Hepatocyte (in vitro differentiated cells): ENCODE measurements around the gene C8A. TPM values are rescaled to one million over a fixed set of nuclear protein-coding genes. Genes with fewer than 3 reads are reported as not detected.

ENCODE experiments used
- DNase-seq: peaks from one replicate; pipeline ENCODE4 v3.0.0-alpha.2; 2016; ENCODE audit warnings: low spot score
- H2AFZ ChIP-seq: fragments of 200-600 bp; sonication (generic); 2 replicates; pipeline ENCODE4 v1.6.0; 2016; ENCODE audit warnings: antibody characterized with exemption, mild to moderate bottlenecking
- H3K27ac ChIP-seq: fragments of 200-600 bp; sonication (generic); 2 replicates; pipeline ENCODE4 v1.5.1; 2016; ENCODE audit warnings: mild to moderate bottlenecking
- H3K27me3 ChIP-seq: fragments of 200-600 bp; sonication (generic); 2 replicates; pipeline ENCODE4 v1.6.1; 2016
- H3K36me3 ChIP-seq: fragments of 200-600 bp; sonication (generic); replicated peaks from 2 replicates; pipeline ENCODE4 v1.5.1; 2016; ENCODE audit warnings: low read depth; ENCODE audit not compliant: insufficient read depth
- H3K4me1 ChIP-seq: fragments of 200-600 bp; sonication (generic); 2 replicates; pipeline ENCODE4 v1.5.1; 2016; ENCODE audit warnings: mild to moderate bottlenecking, moderate library complexity; ENCODE audit not compliant: insufficient read depth
- H3K4me2 ChIP-seq: fragments of 200-600 bp; sonication (generic); 2 replicates; pipeline ENCODE4 v1.6.0; 2016
- H3K4me3 ChIP-seq: fragments of 200-600 bp; sonication (generic); 2 replicates; pipeline ENCODE4 v1.5.1; 2016; ENCODE audit warnings: mild to moderate bottlenecking
- H3K79me2 ChIP-seq: fragments of 200-600 bp; sonication (generic); 2 replicates; pipeline ENCODE4 v1.6.0; 2017; ENCODE audit warnings: mild to moderate bottlenecking
- H3K9me2 ChIP-seq: fragments of 200-600 bp; sonication (generic); replicated peaks from 2 replicates; pipeline ENCODE4 v1.6.0; 2017; ENCODE audit warnings: mild to moderate bottlenecking; ENCODE audit not compliant: insufficient read depth
- H3K9me3 ChIP-seq: fragments of 200-600 bp; sonication (generic); 2 replicates; pipeline ENCODE4 v1.5.1; 2016; ENCODE audit warnings: low read depth, mild to moderate bottlenecking
- H4K20me1 ChIP-seq: fragments of 200-600 bp; sonication (generic); 2 replicates; pipeline ENCODE4 v1.6.0; 2016; ENCODE audit warnings: mild to moderate bottlenecking; ENCODE audit not compliant: insufficient read depth, poor library complexity, severe bottlenecking
- EZH2 ChIP-seq: fragments of 200-600 bp; sonication (generic); IDR thresholded peaks from 2 replicates; pipeline ENCODE4 v1.6.1; 2016; ENCODE audit warnings: antibody characterized with exemption, mild to moderate bottlenecking, borderline replicate concordance
- EZH2phosphoT487 ChIP-seq: fragments of 200-600 bp; sonication (generic); IDR thresholded peaks from one replicate; pipeline ENCODE4 v1.6.1; 2018; ENCODE audit warnings: antibody characterized with exemption, mild to moderate bottlenecking, low read depth, moderate library complexity; ENCODE audit not compliant: unreplicated experiment, severe bottlenecking
- WGBS: methylation state at CpG from one replicate; pipeline ENCODE4 v1.1.6; 2016; ENCODE audit warnings: low lambda C conversion rate; ENCODE audit errors: missing lambda C conversion rate; 5-methylcytosine and 5-hydroxymethylcytosine counted together
- polyA plus RNA-seq: library from polyadenylated mRNA; unstranded; fragments of >200 nt; fragmentation: Nextera tagmentation; extraction: Ambion mirVana; gene quantifications from 2 replicates; pipeline ENCODE4 v1.2.1, GENCODE V29; 2016
- total RNA-seq: library from RNA; depleted of rRNA; stranded (reverse); fragments of >200 nt; gene quantifications from 2 replicates; pipeline ENCODE4 v1.2.3, GENCODE V29; 2014
- TF ChIP-seq, protein P1 (sequence below): fragments of 200-600 bp; sonication (generic); IDR thresholded peaks from 2 replicates; pipeline ENCODE4 v1.5.1; 2016; ENCODE audit warnings: antibody characterized with exemption, mild to moderate bottlenecking; ENCODE audit not compliant: poor library complexity

C8A gene
- total and polyA plus RNA-seq, 2 experiments from 2014 or later: 6.1 to 8.2 TPM

DNA sequence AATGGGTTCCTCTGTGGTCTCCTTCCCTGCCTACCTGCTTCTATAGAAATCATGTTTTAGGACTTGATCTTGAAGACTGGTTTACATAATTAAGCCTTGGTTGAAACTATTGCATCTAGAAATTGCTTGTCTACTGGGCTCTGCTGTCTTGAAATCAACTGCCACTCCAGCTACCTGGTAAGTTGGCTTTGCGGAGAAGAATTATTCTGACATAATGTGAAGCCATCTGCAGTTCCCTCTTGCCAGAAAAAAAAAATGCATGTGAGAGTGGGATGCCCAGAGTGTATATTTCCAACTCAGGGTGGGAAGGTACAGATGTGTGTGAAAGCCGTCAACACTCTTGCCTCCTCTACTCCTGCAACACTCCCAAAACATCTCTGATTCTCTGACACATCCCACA, 84.0 kb downstream of the C8A start:
- TF ChIP-seq EZH2: no peak
- TF ChIP-seq, protein P1, sequence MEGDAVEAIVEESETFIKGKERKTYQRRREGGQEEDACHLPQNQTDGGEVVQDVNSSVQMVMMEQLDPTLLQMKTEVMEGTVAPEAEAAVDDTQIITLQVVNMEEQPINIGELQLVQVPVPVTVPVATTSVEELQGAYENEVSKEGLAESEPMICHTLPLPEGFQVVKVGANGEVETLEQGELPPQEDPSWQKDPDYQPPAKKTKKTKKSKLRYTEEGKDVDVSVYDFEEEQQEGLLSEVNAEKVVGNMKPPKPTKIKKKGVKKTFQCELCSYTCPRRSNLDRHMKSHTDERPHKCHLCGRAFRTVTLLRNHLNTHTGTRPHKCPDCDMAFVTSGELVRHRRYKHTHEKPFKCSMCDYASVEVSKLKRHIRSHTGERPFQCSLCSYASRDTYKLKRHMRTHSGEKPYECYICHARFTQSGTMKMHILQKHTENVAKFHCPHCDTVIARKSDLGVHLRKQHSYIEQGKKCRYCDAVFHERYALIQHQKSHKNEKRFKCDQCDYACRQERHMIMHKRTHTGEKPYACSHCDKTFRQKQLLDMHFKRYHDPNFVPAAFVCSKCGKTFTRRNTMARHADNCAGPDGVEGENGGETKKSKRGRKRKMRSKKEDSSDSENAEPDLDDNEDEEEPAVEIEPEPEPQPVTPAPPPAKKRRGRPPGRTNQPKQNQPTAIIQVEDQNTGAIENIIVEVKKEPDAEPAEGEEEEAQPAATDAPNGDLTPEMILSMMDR: no peak
- no peak for TF ChIP-seq EZH2phosphoT487
- no peak overlapping the region for H3K4me2 ChIP-seq
- WGBS: 97% methylated on average over 2 of the region's 2 CpGs

DNA sequence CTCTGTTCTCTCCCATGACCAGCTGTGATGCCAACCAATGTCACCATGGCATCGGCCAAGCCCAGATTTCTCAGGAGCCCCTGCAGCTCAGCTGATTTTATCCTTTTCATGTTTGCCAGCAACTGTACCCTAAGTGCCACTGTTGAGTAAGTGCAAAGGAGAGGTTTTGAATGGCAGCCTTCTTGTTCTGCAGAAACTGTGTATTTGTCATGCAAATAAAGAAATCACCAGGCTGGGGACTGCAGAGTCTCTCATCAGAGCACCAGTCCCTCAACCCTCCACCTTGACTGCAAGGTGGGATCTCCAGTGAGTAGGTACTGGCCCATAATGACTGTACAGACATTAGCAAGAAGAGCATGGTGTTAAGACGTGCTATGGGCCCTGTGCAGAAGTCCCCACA, 84.6 kb downstream of the C8A start:
- no peaks in the 10 kb centered on the region for H3K9me2 ChIP-seq
- H3K36me3 ChIP-seq: no peaks in the 10 kb centered on the region
- no peak for DNase-seq
- H3K27me3 ChIP-seq: no peaks in the 10 kb centered on the region
- H3K9me3 ChIP-seq: no peaks in the 10 kb centered on the region
- no peaks in the 10 kb centered on the region for H3K79me2 ChIP-seq
- no peak for TF ChIP-seq EZH2
- TF ChIP-seq, protein P1: no peak
- TF ChIP-seq EZH2phosphoT487: no peak
- no peaks in the 10 kb centered on the region for H3K4me1 ChIP-seq
- H2AFZ ChIP-seq: no peak overlapping the region
- H4K20me1 ChIP-seq: no peaks in the 10 kb centered on the region
- H3K4me2 ChIP-seq: no peak overlapping the region
- 82% methylated on average over 2 of the region's 2 CpGs for WGBS
- H3K4me3 ChIP-seq: no peak overlapping the region
- H3K27ac ChIP-seq: no peak overlapping the region

More for the DNA sequence above, 84.0 kb downstream of the C8A start:
- Histone ChIP-seq H3K79me2 (no peaks in the 10 kb centered on the region), H3K9me2 (no peaks in the 10 kb centered on the region), H3K4me3 (no peak overlapping the region), H3K36me3 (no peaks in the 10 kb centered on the region), H3K27ac (no peak overlapping the region), H2AFZ (no peak overlapping the region), H3K9me3 (no peaks in the 10 kb centered on the region), H4K20me1 (no peaks in the 10 kb centered on the region), H3K27me3 (no peaks in the 10 kb centered on the region), H3K4me1 (no peaks in the 10 kb centered on the region)
- DNase-seq: no peak

DNA sequence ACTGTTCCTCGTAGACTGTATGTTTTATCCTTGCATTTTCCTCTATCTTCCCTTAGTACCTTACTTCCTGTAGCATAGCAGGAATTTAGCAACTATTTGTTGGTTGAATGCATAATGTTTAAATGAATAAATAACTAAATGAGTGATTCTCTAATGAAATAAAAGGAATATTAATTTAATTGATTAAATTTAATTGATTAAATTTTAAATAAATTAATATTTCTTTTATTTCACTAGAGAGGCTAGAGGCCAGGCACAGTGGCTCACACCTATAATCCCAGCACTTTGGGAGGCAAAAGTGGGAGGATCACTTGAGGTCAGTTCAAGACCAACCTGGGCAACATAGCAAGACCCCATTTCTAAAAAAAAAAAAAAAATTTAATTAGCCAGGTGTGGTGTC, 85.4 kb downstream of the C8A start:
- Histone ChIP-seq H3K4me3 (no peak overlapping the region), H3K9me2 (no peaks in the 10 kb centered on the region), H3K27me3 (no peaks in the 10 kb centered on the region), H3K9me3 (no peaks in the 10 kb centered on the region), H3K36me3 (no peaks in the 10 kb centered on the region), H2AFZ (no peak overlapping the region), H3K27ac (no peak overlapping the region), H3K4me2 (no peak overlapping the region), H3K79me2 (no peaks in the 10 kb centered on the region), H3K4me1 (no peaks in the 10 kb centered on the region), H4K20me1 (no peaks in the 10 kb centered on the region)
- DNase-seq: no peak
- TF ChIP-seq, protein P1: no peak
- TF ChIP-seq EZH2phosphoT487 (no peak), EZH2 (no peak)
- WGBS: 0% methylated on average over 1 of the region's 1 CpG

DNA sequence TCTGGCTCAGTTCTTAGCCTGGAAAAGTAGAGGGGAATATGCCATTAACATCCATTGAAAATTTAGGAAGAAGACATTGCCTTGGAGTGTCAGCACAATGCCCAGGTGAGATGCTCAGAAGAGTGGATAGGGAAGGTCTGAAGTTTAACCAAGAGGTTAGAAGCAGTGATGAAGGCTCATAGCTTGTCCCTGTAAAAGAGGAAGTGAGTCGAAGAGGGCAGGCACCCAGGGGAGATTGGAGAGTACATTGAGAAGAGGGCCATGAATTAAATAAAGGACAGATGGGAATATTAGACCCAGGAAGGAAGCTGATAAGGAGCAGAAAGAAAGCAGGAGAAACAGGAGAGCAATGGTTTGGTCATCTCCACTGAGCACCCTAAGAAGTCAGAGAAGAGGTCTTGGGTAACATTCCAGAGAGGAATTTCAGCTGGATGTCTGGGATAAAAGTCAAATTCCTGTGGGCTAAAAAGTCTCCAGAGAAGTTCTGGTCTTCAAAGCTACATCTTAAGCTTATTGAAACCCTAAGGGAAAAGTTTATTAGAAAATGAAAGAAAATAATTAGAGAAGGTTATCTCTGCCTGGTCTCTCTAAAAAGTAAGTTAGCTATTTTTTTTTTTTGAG, 93.9 kb downstream of the C8A start:
- no peak for DNase-seq
- H4K20me1 ChIP-seq: no peaks in the 10 kb centered on the region
- no peak overlapping the region for H3K4me2 ChIP-seq
- WGBS: 77% methylated on average over 1 of the region's 1 CpG
- H2AFZ ChIP-seq: no peak overlapping the region
- H3K4me1 ChIP-seq: no peaks in the 10 kb centered on the region
- H3K36me3 ChIP-seq: no peaks in the 10 kb centered on the region
- H3K27me3 ChIP-seq: no peaks in the 10 kb centered on the region
- H3K9me3 ChIP-seq: no peaks in the 10 kb centered on the region
- TF ChIP-seq, protein P1: no peak
- TF ChIP-seq EZH2: no peak
- no peak for TF ChIP-seq EZH2phosphoT487
- no peaks in the 10 kb centered on the region for H3K79me2 ChIP-seq
- no peak overlapping the region for H3K27ac ChIP-seq
- H3K9me2 ChIP-seq: no peaks in the 10 kb centered on the region
- no peak overlapping the region for H3K4me3 ChIP-seq
